ENCODE results near the gene PTPN14. TPM values are rescaled to one million over a fixed set of nuclear protein-coding genes. Genes with fewer than 3 reads are reported as not detected.
"Not testable (repeated sequence)": the region's sequence is repeated elsewhere in the genome, so short reads cannot be mapped to it uniquely, and the experiment has no call there.

PTPN14 gene
- polyA plus RNA-seq, 3 donors, result 2.0 to 8.8 (median 7.3) TPM

- WGBS, 3 donors, result 74 to 79% (median 78%) methylated on average over 3 of the region's 3 CpGs
- no peak overlapping the region for H3K27ac ChIP-seq (ENCODE audit: low read depth, low read length)
Observed at GRCh38 chr1:214401666-214402065, 149.7 kb downstream of the PTPN14 start.

GRCh38 chr1:214400131-214400530, 151.3 kb downstream of the PTPN14 start:
- WGBS, 3 donors, result 92 to 96% (median 92%) methylated on average over 3 of the region's 3 CpGs
- no peak overlapping the region for H3K27ac ChIP-seq (ENCODE audit: low read depth, low read length)

- no peak overlapping the region for H3K27ac ChIP-seq (ENCODE audit: low read depth, low read length)
- WGBS, 3 donors, result 95 to 97% (median 97%) methylated on average over 6 of the region's 6 CpGs
Observed at GRCh38 chr1:214398490-214398889, 152.9 kb downstream of the PTPN14 start.

- 22 to 79% (median 75%) methylated on average over 2 of the region's 2 CpGs for WGBS, 3 donors
- H3K27ac ChIP-seq (ENCODE audit: low read depth, low read length), result no peak overlapping the region
Observed at GRCh38 chr1:214397497-214397896, 153.9 kb downstream of the PTPN14 start.

- no peak overlapping the region for H3K27ac ChIP-seq (ENCODE audit: low read depth, low read length)
- WGBS, 3 donors, result 68 to 75% (median 71%) methylated on average over 3 of the region's 3 CpGs
Observed at GRCh38 chr1:214396330-214396729, 155.1 kb downstream of the PTPN14 start.

GRCh38 chr1:214394569-214394968, 156.8 kb downstream of the PTPN14 start:
- H3K27ac ChIP-seq (ENCODE audit: low read depth, low read length), result not testable (repeated sequence)
- 81 to 84% (median 84%) methylated on average over 5 of the region's 5 CpGs for WGBS, 3 donors

GRCh38 chr1:214393086-214393485, 158.3 kb downstream of the PTPN14 start:
- 88 to 92% (median 91%) methylated on average over 12 of the region's 12 CpGs for WGBS, 3 donors
- no peak overlapping the region for H3K27ac ChIP-seq (ENCODE audit: low read depth, low read length)

GRCh38 chr1:214391873-214392645, 159.3 kb downstream of the PTPN14 start:
- no peak overlapping the region for H3K27ac ChIP-seq (ENCODE audit: low read depth, low read length)
- WGBS, 3 donors, result 90 to 93% (median 93%) methylated on average over 12 of the region's 12 CpGs

- no peak overlapping the region for H3K27ac ChIP-seq (ENCODE audit: low read depth, low read length)
Observed at GRCh38 chr1:214389734-214390133, 161.7 kb downstream of the PTPN14 start.

GRCh38 chr1:214386747-214387146, 164.7 kb downstream of the PTPN14 start:
- no peak overlapping the region for H3K27ac ChIP-seq (ENCODE audit: low read depth, low read length)
- 85 to 93% (median 86%) methylated on average over 14 of the region's 14 CpGs for WGBS, 3 donors

More at GRCh38 chr1:214389734-214390133, 161.7 kb downstream of the PTPN14 start:
- WGBS, 3 donors, result 82 to 90% (median 87%) methylated on average over 4 of the region's 4 CpGs

GRCh38 chr1:214386333-214386732, 165.1 kb downstream of the PTPN14 start:
- no peak overlapping the region for H3K27ac ChIP-seq (ENCODE audit: low read depth, low read length)
- WGBS, 3 donors, result 89 to 94% (median 89%) methylated on average over 7 of the region's 7 CpGs

- H3K27ac ChIP-seq (ENCODE audit: low read depth, low read length), result no peak overlapping the region
- 90 to 100% (median 91%) methylated on average over 1 of the region's 1 CpG for WGBS, 3 donors
Observed at GRCh38 chr1:214385428-214385827, 166.0 kb downstream of the PTPN14 start.

- H3K27ac ChIP-seq (ENCODE audit: low read depth, low read length), result no peak overlapping the region
- WGBS, 3 donors, result 96 to 97% (median 96%) methylated on average over 18 of the region's 18 CpGs
Observed at GRCh38 chr1:214384373-214385079, 166.9 kb downstream of the PTPN14 start.

- no peak overlapping the region for H3K27ac ChIP-seq (ENCODE audit: low read depth, low read length)
- 96 to 97% (median 97%) methylated on average over 45 of the region's 45 CpGs for WGBS, 3 donors
Observed at GRCh38 chr1:214383381-214384372, 167.7 kb downstream of the PTPN14 start.

GRCh38 chr1:214380986-214381695, 170.3 kb downstream of the PTPN14 start:
- WGBS, 3 donors, result 68 to 81% (median 78%) methylated on average over 1 of the region's 1 CpG
- no peak overlapping the region for H3K27ac ChIP-seq (ENCODE audit: low read depth, low read length)

GRCh38 chr1:214380396-214380795, 171.0 kb downstream of the PTPN14 start:
- 81 to 86% (median 83%) methylated on average over 3 of the region's 3 CpGs for WGBS, 3 donors
- H3K27ac ChIP-seq (ENCODE audit: low read depth, low read length), result no peak overlapping the region

GRCh38 chr1:214379236-214379970, 172.0 kb downstream of the PTPN14 start:
- H3K27ac ChIP-seq (ENCODE audit: low read depth, low read length), result no peak overlapping the region
- 80 to 89% (median 83%) methylated on average over 6 of the region's 6 CpGs for WGBS, 3 donors

Measured in adipose tissue (tissue), 3 donors.